ENCODE data around the gene JAG2.

JAG2 gene

GRCh38 chr14:105161309-105161708, 7.3 kb downstream of the JAG2 start:
- TF ChIP-seq CTCF (IDR thresholded peaks at IDR 0.05; ENCODE audit: low read depth, low read length, missing control alignments) = no peak
- no peak overlapping the region for H3K4me3 ChIP-seq (ENCODE audit: low read depth, low read length)
- DNase-seq (ENCODE audit: low read depth) = no peak

DNA sequence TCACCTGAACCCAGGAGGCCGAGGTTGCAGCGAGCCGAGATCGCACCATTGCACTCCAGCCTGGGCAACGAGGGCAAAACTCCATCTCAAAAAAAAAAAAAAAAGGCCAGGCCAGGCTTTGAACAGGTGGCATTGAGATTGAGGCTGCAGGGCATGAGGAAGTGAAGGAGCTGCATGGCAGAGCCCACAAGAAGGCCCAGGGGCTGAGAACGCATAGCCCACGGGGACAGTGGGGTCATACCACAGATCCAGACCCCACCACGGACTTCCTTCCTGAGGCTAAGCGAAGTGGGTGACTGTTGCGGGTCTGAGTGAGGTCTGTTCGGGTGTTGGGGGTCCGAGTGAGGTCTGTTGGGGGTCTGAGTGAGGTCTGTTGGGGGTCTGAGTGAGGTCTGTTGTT, 7.8 kb downstream of the JAG2 start:
- no peak for TF ChIP-seq CTCF (IDR thresholded peaks at IDR 0.05; ENCODE audit: low read depth, low read length, missing control alignments)
- no peak overlapping the region for H3K4me3 ChIP-seq (ENCODE audit: low read depth, low read length)
- no peak for DNase-seq (ENCODE audit: low read depth)

- H3K4me3 ChIP-seq (ENCODE audit: low read depth, low read length) = no peak overlapping the region
- no peak for TF ChIP-seq CTCF (IDR thresholded peaks at IDR 0.05; ENCODE audit: low read depth, low read length, missing control alignments)
- no peak for DNase-seq (ENCODE audit: low read depth)
These were observed 9.2 kb downstream of the JAG2 start for GRCh38 chr14:105159344-105159743.

DNA sequence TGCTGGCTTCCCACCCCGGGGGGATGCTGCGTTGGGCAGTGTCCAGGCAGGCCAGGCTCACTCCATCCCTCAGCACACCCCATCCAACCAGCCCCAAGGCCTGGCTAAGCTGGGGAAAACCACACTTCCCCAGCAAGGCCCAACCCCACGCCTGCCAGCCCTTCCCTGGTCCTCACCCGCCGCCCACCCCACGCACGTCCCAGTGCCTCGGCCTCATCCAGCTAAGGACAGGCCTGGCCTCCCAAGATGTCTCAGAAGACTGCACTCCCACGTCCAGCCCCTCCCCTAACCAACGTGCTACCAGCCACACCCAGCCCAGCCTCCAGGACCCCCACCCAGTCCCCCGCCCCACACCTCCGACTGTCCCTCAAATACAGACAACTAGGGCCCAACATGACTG, 9.8 kb downstream of the JAG2 start:
- H3K4me3 ChIP-seq (ENCODE audit: low read depth, low read length) = no peak overlapping the region
- DNase-seq (ENCODE audit: low read depth) = no peak
- no peak for TF ChIP-seq CTCF (IDR thresholded peaks at IDR 0.05; ENCODE audit: low read depth, low read length, missing control alignments)

DNA sequence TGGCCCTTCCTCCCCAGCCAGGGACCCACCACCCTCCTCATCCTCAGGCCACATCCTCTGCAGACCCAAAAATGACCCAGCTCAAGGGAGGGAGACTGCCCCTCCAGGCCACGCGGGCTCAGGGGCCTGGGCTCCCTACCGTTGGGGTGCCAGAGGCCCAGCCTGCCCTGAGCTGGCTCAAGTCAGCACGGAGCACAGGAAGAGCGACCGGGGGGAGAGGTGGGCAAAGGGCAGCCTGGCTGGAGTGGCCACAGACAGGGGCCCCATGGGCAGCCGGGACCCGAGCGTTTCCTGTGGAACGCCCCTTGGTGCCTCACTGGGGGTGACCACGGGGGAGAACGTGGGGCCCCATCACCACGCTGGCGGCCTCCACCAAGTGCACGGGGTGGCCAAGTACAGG, 10.7 kb downstream of the JAG2 start:
- no peak overlapping the region for H3K4me3 ChIP-seq (ENCODE audit: low read depth, low read length)
- no peak for TF ChIP-seq CTCF (IDR thresholded peaks at IDR 0.05; ENCODE audit: low read depth, low read length, missing control alignments)
- no peak for DNase-seq (ENCODE audit: low read depth)

DNA sequence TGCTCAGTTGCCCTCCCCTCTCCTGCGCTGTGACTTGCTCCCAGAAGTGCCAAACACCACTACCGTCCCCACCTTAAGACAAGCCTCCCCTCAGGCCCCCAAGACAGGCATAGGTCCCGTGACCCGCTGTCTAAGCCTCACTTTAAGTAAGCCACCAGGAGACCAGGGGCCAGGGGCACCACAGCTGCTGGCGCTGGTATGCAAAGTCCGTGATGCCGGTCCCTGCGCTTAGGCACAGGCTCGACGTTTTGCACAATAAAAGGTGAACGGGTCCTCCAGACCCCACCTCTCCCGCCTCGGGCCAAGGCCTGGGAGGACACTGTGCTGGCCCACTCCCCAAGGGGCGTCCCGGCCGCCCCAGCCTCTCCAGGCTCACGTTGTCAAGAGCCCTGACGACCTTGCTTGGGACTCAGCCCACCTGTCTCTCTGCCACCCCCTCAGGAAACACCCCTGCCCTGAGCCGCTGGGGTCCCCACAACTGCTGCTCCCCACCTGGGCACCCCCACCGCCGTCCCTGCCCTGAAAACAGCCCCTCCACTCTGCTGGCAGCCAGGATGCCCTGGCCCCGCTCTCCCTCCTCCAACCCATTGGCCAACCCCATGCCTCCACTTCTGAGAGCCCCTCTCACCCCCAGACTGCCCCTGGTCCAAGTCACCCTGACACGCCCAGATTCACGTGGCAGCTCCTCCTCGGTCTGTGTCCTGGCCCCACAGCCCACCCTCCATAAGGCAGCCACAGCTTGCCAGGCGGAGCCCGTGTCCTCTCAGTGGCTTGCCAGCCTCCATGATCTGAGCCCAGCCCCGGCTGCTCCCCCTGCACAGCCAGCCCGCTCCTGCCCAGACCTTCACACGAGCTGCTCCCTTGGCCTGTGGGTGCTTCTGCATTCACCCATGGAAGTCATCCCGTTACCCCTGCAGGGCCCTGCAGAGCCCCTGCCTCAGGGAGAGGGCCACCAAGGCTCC, 11.9 kb downstream of the JAG2 start:
- H3K4me3 ChIP-seq (ENCODE audit: low read depth, low read length) = no peak overlapping the region
- DNase-seq (ENCODE audit: low read depth) = no peak
- no peak for TF ChIP-seq CTCF (IDR thresholded peaks at IDR 0.05; ENCODE audit: low read depth, low read length, missing control alignments)

Measured in GM12864 (cell line).